Cardiac muscle cell (in vitro differentiated cells and primary cell): ENCODE data around the gene SYCP2. TPM values are rescaled to one million over a fixed set of nuclear protein-coding genes. Genes with fewer than 3 reads are reported as not detected.

Experiments
- DNase-seq, 2 donors: peaks; one replicate each; pipeline versions ENCODE4 v3.0.0 to v3.0.0-alpha.2; 2010 to 2017; ENCODE audit warnings: low read depth in 1 of 2, low spot score in 1 of 2
- H3K27ac ChIP-seq: fragments of 200-600 bp; sonication (generic); 2 replicates; pipeline ENCODE4 v1.5.1; 2016
- H3K27me3 ChIP-seq: fragments of 200-600 bp; sonication (generic); 2 replicates; pipeline ENCODE4 v1.6.0; 2016; ENCODE audit warnings: control low read depth
- H3K36me3 ChIP-seq: fragments of 200-600 bp; sonication (generic); 2 replicates; pipeline ENCODE4 v1.5.1; 2016; ENCODE audit warnings: control low read depth
- H3K4me1 ChIP-seq: fragments of 200-600 bp; sonication (generic); 2 replicates; pipeline ENCODE4 v1.8.1; 2017; ENCODE audit warnings: low read depth, mild to moderate bottlenecking, mixed run types
- H3K4me3 ChIP-seq: fragments of 200-600 bp; sonication (generic); 2 replicates; pipeline ENCODE4 v1.5.1; 2016; ENCODE audit warnings: mild to moderate bottlenecking
- H3K9me3 ChIP-seq: fragments of 200-600 bp; sonication (generic); 2 replicates; pipeline ENCODE4 v1.5.1; 2017; ENCODE audit warnings: low read depth, mild to moderate bottlenecking, control low read depth
- CTCF ChIP-seq: IDR thresholded peaks from 2 replicates; pipeline ENCODE4 v1.5.1; 2012; ENCODE audit warnings: low read depth, mild to moderate bottlenecking, low read length
- polyA plus RNA-seq: library from polyadenylated mRNA; unstranded; fragments of >200 nt; fragmentation: Nextera tagmentation; extraction: Ambion mirVana; gene quantifications from 2 replicates; pipeline ENCODE4 v1.2.1, GENCODE V29; 2016
- total RNA-seq: library from RNA; depleted of rRNA; stranded (reverse); fragments of >200 nt; gene quantifications from 2 replicates; pipeline ENCODE4 v1.2.3, GENCODE V29; 2016

SYCP2 gene
- total and polyA plus RNA-seq, 2 experiments from 2014 or later: 0.60 TPM; not detected in 1

GRCh38 chr20:59884494-59884893 is 48.9 kb downstream of the SYCP2 start:
- H3K27ac ChIP-seq: no peak overlapping the region
- no peak overlapping the region for H3K4me3 ChIP-seq
- no peaks in the 10 kb centered on the region for H3K9me3 ChIP-seq
- no peaks in the 10 kb centered on the region for H3K27me3 ChIP-seq
- H3K36me3 ChIP-seq: no peaks in the 10 kb centered on the region
- no peak for TF ChIP-seq CTCF
- H3K4me1 ChIP-seq: no peaks in the 10 kb centered on the region
- DNase-seq: no peak

- no peaks in the 10 kb centered on the region for H3K27me3 ChIP-seq
- DNase-seq: no peak
- TF ChIP-seq CTCF: no peak
- H3K27ac ChIP-seq: no peak overlapping the region
- no peaks in the 10 kb centered on the region for H3K36me3 ChIP-seq
- no peaks in the 10 kb centered on the region for H3K4me1 ChIP-seq
- no peaks in the 10 kb centered on the region for H3K9me3 ChIP-seq
- no peak overlapping the region for H3K4me3 ChIP-seq
Measured at GRCh38 chr20:59880198-59880597, 53.2 kb downstream of the SYCP2 start.

- Histone ChIP-seq H3K27ac (no peak overlapping the region), H3K27me3 (no peaks in the 10 kb centered on the region)
- TF ChIP-seq CTCF: no peak
Measured at GRCh38 chr20:59873409-59873808, 60.0 kb downstream of the SYCP2 start.

GRCh38 chr20:59871096-59871495 is 62.3 kb downstream of the SYCP2 start:
- no peaks in the 10 kb centered on the region for H3K36me3 ChIP-seq
- TF ChIP-seq CTCF: no peak
- DNase-seq: no peak
- no peak overlapping the region for H3K27ac ChIP-seq
- H3K9me3 ChIP-seq: no peaks in the 10 kb centered on the region
- H3K4me1 ChIP-seq: no peaks in the 10 kb centered on the region
- H3K27me3 ChIP-seq: no peaks in the 10 kb centered on the region
- H3K4me3 ChIP-seq: no peak overlapping the region

More at GRCh38 chr20:59873409-59873808, 60.0 kb downstream of the SYCP2 start:
- Histone ChIP-seq H3K9me3 (no peaks in the 10 kb centered on the region), H3K4me3 (no peak overlapping the region), H3K36me3 (no peaks in the 10 kb centered on the region), H3K4me1 (no peaks in the 10 kb centered on the region)
- DNase-seq: no peak

GRCh38 chr20:59866338-59866737 is 67.1 kb downstream of the SYCP2 start:
- H3K4me1 ChIP-seq: no peaks in the 10 kb centered on the region
- no peak overlapping the region for H3K27ac ChIP-seq
- no peaks in the 10 kb centered on the region for H3K9me3 ChIP-seq
- H3K36me3 ChIP-seq: no peaks in the 10 kb centered on the region
- no peak for DNase-seq
- H3K27me3 ChIP-seq: no peaks in the 10 kb centered on the region
- TF ChIP-seq CTCF: no peak
- H3K4me3 ChIP-seq: no peak overlapping the region

- Histone ChIP-seq H3K27me3 (no peaks in the 10 kb centered on the region), H3K9me3 (no peaks in the 10 kb centered on the region), H3K27ac (no peak overlapping the region)
Measured at GRCh38 chr20:59864726-59865125, 68.7 kb downstream of the SYCP2 start.

More at GRCh38 chr20:59864726-59865125, 68.7 kb downstream of the SYCP2 start:
- Histone ChIP-seq H3K4me3 (no peak overlapping the region), H3K36me3 (no peaks in the 10 kb centered on the region), H3K4me1 (no peaks in the 10 kb centered on the region)
- DNase-seq: no peak
- TF ChIP-seq CTCF: no peak
